ENCODE data around the gene SRRM4. TPM values are rescaled to one million over a fixed set of nuclear protein-coding genes. Genes with fewer than 3 reads are reported as not detected.

Gene SRRM4
- total RNA-seq, 1 experiment from 2014 or later = not detected

- Histone ChIP-seq H3K27me3 (ENCODE audit: insufficient read depth, low read depth) (peaks cover 43% of the 10 kb centered on the region), H3K4me1 (replicated peaks; ENCODE audit: insufficient read depth) (no peaks in the 10 kb centered on the region), H3F3A (ENCODE audit: insufficient read depth, low read depth) (no peaks in the 10 kb centered on the region), H3K36me3 (ENCODE audit: low read depth) (no peaks in the 10 kb centered on the region), H3K9me3 (ENCODE audit: insufficient read depth, low read depth) (no peaks in the 10 kb centered on the region), H3K9me2 (ENCODE audit: insufficient read depth) (no peaks in the 10 kb centered on the region), H3K27ac (no peak overlapping the region), H3K4me2 (no peak overlapping the region), H3K4me3 (no peak overlapping the region), H4K20me1 (ENCODE audit: insufficient read depth) (no peaks in the 10 kb centered on the region), H3K79me2 (ENCODE audit: low read depth) (no peaks in the 10 kb centered on the region), H2AFZ (no peak overlapping the region)
- TF ChIP-seq, protein P1, sequence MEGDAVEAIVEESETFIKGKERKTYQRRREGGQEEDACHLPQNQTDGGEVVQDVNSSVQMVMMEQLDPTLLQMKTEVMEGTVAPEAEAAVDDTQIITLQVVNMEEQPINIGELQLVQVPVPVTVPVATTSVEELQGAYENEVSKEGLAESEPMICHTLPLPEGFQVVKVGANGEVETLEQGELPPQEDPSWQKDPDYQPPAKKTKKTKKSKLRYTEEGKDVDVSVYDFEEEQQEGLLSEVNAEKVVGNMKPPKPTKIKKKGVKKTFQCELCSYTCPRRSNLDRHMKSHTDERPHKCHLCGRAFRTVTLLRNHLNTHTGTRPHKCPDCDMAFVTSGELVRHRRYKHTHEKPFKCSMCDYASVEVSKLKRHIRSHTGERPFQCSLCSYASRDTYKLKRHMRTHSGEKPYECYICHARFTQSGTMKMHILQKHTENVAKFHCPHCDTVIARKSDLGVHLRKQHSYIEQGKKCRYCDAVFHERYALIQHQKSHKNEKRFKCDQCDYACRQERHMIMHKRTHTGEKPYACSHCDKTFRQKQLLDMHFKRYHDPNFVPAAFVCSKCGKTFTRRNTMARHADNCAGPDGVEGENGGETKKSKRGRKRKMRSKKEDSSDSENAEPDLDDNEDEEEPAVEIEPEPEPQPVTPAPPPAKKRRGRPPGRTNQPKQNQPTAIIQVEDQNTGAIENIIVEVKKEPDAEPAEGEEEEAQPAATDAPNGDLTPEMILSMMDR (conservative IDR thresholded peaks at IDR 0.05) = no peak
- TF ChIP-seq EZH2 (IDR thresholded peaks at IDR 0.05; ENCODE audit: low read depth) = no peak
- no peak for DNase-seq
- intact Hi-C loops (cut with micrococcal nuclease; ENCODE audit: unreplicated experiment) = no loop called here
- BruUV-seq (replicated peaks) = no TSS peak
- POLR2A ChIA-PET (ENCODE audit: unreplicated experiment) = no interaction called here
- CTCF ChIA-PET = no interaction called here
These were observed 115.3 kb downstream of the SRRM4 start for GRCh38 chr12:119096429-119097202.

- Histone ChIP-seq H3K4me1 (replicated peaks; ENCODE audit: insufficient read depth) (no peaks in the 10 kb centered on the region), H3K36me3 (ENCODE audit: low read depth) (no peaks in the 10 kb centered on the region), H3K4me3 (no peak overlapping the region), H3K4me2 (no peak overlapping the region), H3K27ac (no peak overlapping the region), H3K9me3 (ENCODE audit: insufficient read depth, low read depth) (no peaks in the 10 kb centered on the region), H3K27me3 (ENCODE audit: insufficient read depth, low read depth) (peaks cover 38% of the 10 kb centered on the region), H3K79me2 (ENCODE audit: low read depth) (no peaks in the 10 kb centered on the region), H3K9me2 (ENCODE audit: insufficient read depth) (no peaks in the 10 kb centered on the region), H2AFZ (no peak overlapping the region), H4K20me1 (ENCODE audit: insufficient read depth) (no peaks in the 10 kb centered on the region), H3F3A (ENCODE audit: insufficient read depth, low read depth) (no peaks in the 10 kb centered on the region)
- TF ChIP-seq, protein P1 (conservative IDR thresholded peaks at IDR 0.05) = no peak
- no peak for TF ChIP-seq EZH2 (IDR thresholded peaks at IDR 0.05; ENCODE audit: low read depth)
- no peak for DNase-seq
- CTCF ChIA-PET = no interaction called here
- BruUV-seq (replicated peaks) = no TSS peak
- POLR2A ChIA-PET (ENCODE audit: unreplicated experiment) = no interaction called here
- intact Hi-C loops (cut with micrococcal nuclease; ENCODE audit: unreplicated experiment) = no loop called here
These were observed 119.6 kb downstream of the SRRM4 start for GRCh38 chr12:119100933-119101332.

DNA sequence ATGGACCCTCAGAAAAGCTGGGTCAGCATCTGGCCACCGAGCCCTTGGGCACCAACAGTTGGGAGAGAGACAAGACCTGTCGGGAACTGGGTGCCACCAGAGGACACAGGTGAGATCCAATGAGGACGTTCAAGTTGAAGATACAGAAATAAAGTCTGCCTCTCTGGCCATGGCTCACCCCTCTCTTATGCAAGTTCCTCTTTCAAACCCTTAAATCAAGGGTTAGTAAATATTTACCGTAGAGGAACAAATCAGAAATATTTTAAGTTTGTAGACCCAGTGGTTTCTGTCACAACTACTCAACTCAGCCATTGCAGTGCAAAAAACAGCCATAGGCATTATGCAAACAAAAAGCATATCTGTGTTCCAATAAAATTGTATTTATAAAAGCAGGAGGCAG, 120.9 kb downstream of the SRRM4 start:
- Histone ChIP-seq H3K36me3 (ENCODE audit: low read depth) (no peaks in the 10 kb centered on the region), H3K9me3 (ENCODE audit: insufficient read depth, low read depth) (no peaks in the 10 kb centered on the region), H3F3A (ENCODE audit: insufficient read depth, low read depth) (no peaks in the 10 kb centered on the region), H3K27me3 (ENCODE audit: insufficient read depth, low read depth) (peaks cover 26% of the 10 kb centered on the region; the same call in 1 of the 2 replicates), H3K4me3 (no peak overlapping the region), H2AFZ (no peak overlapping the region), H3K9me2 (ENCODE audit: insufficient read depth) (no peaks in the 10 kb centered on the region), H3K4me1 (replicated peaks; ENCODE audit: insufficient read depth) (no peaks in the 10 kb centered on the region), H4K20me1 (ENCODE audit: insufficient read depth) (no peaks in the 10 kb centered on the region), H3K27ac (no peak overlapping the region), H3K4me2 (no peak overlapping the region), H3K79me2 (ENCODE audit: low read depth) (no peaks in the 10 kb centered on the region)
- intact Hi-C loops (cut with micrococcal nuclease; ENCODE audit: unreplicated experiment) = no loop called here
- POLR2A ChIA-PET (ENCODE audit: unreplicated experiment) = no interaction called here
- TF ChIP-seq, protein P1 (conservative IDR thresholded peaks at IDR 0.05) = no peak
- TF ChIP-seq EZH2 (IDR thresholded peaks at IDR 0.05; ENCODE audit: low read depth) = no peak
- DNase-seq = no peak
- no TSS peak for BruUV-seq (replicated peaks)
- CTCF ChIA-PET = no interaction called here

All from PC-9 (cell line).